ENCODE measurements around the gene CEND1.

The CEND1 gene

DNA sequence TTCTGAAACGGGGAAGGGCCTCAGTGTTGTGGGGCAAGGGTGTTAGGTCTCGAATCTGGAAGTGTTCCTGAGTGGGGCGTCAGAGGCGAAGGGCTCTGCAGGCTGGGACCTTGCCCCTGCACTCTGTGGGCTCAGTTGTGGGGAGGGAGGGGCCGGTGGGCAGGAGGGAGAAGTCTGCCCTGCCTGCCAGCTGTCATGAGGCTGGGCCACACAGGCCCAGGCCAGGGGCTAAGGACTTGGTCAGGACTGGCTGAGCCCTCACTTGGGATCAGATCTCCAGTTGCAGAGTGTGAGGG is 38.0 kb upstream of the CEND1 start, which contains the start of gene CRACR2B:
TSS of gene CRACR2B (plus strand) at position 23 of the 296 bp plus-strand sequence. CDS start 689 bp downstream, outside the sequence.
- no peak for DNase-seq (ENCODE audit: low read depth in 3 of 3, low spot score in 1 of 3)

DNA sequence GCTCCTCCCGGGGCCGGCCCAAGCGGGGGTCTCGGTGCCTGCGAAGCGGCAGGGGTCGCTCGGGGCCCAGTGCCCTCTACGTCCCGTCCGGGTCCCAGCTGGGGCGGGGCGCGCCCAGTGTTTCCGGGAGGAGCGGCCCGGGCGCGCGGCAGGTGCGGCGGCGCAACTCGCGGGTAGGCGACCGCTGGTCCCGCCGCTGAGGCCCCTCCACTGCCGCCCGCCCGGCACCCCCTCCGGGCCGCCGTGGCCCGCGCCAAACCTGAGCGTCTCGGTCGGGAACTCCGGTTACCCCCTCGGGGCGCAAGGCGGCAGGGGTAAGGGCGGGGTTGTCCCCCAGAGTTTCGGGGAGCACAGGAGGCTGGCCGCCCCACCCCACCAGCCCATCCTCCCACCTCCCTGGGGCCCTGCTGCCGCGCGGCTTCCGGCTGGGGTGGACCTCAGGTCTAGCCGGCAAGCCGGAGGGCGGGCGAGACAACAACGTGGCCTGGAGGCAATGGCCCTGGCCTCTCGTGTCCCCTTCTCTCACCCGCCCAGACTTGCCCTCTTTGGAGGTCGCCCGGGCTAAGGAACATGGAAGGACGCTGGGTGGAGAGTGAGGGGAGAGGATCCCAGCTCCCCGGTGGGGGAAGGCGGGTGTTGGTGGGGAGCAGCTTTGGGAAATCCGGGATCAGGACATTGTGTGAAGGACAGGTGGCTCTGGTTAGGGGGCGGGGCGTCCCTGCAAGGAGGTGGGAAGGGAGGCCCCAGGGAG is 37.4 kb upstream of the CEND1 start:
- DNase-seq (ENCODE audit: low read depth in 3 of 3, low spot score in 1 of 3) = no peak

DNA sequence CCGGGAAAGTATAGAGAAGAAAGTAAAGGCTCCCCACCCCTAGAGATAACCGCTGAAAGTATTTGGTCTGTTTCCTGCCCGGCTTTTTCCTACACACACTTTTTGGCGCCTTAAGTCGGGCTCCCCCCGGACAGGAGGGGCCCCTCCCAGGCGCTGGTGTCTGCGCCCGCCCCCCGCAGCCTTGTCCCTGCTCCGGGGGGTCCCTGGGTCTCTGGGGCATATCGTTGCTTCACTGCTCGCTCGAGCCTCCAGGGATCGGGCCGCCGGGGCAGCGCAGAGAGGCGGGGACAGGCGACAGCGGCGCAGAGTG is 36.9 kb upstream of the CEND1 start:
- no peak for DNase-seq (ENCODE audit: low read depth in 3 of 3, low spot score in 1 of 3)

DNA sequence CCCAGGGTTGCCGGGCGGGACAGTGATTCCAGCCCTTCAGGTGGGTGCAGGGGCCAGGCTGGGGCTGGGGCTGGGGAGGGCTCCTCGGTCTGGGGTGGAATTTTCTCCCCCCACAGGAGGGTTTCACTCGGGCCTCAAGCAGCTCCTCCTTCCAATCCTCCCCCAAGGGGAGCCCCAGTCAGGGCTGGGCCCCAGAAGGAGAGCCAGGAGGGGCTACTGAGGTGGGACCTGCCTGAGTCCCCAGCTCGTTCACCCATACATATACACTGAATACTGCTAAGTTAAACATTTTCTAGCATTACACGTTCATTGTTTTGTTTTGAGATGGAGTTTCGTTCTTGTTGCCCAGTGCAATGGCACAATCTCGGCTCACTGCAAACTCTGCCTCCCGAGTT is 36.3 kb upstream of the CEND1 start:
- no peak for DNase-seq (ENCODE audit: low read depth in 3 of 3, low spot score in 1 of 3)

DNA sequence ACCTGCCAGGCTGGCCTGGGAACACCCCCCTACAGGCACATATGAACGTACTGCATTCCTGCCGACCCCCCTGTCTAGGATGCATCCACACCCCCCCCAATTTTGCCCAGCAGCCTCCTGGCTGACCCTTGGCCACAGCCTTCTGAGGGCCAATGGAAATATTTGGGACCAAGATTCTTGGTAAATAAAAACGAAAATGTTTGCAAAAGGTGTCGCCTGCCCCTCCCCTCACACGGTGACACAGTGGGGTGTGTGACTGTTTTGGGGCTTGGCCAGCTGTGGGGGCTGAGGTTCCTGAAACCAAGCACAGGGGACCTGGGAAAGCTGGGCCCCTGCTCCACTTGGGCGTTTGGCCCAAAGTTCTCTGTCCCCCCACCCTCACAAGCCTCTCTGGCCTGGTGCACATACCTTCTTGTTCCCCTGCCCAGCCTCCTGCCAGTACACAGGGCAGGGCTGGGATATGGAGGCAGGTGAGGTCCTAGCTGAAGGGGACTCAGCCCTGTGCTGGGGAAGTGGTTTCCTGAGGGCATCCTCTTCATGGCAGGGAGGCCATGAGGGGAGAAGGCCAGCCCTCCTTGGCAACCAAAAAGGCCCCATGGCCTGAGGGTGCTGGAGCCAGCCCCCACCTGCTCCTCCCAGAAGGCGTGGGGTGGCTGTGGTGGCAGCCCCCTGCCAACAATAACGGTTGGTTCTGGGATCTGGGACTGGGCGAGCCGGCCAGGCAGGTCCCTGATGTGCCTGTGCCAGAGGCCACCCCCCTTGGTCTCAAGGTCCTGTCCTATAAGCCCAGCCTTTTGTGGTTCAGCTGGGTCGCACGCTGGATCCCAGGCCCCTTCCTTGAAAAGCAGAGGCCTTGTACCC is 35.7 kb upstream of the CEND1 start:
- DNase-seq (ENCODE audit: low read depth in 3 of 3, low spot score in 1 of 3) = no peak

DNA sequence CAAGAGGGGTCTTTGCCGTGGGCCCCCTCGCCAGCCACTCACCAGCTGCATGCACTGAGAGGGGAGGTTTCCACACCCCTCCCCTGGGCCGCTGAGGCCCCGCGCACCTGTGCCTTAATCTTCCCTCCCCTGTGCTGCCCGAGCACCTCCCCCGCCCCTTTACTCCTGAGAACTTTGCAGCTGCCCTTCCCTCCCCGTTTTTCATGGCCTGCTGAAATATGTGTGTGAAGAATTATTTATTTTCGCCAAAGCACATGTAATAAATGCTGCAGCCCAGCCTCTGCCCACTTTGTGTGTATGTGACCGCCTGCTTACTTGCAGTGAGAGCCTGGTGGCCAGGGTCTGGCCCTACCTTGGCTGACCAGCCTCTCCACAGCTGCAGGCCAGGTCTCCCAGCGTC is 35.1 kb upstream of the CEND1 start:
- DNase-seq (ENCODE audit: low read depth in 3 of 3, low spot score in 1 of 3) = no peak

DNA sequence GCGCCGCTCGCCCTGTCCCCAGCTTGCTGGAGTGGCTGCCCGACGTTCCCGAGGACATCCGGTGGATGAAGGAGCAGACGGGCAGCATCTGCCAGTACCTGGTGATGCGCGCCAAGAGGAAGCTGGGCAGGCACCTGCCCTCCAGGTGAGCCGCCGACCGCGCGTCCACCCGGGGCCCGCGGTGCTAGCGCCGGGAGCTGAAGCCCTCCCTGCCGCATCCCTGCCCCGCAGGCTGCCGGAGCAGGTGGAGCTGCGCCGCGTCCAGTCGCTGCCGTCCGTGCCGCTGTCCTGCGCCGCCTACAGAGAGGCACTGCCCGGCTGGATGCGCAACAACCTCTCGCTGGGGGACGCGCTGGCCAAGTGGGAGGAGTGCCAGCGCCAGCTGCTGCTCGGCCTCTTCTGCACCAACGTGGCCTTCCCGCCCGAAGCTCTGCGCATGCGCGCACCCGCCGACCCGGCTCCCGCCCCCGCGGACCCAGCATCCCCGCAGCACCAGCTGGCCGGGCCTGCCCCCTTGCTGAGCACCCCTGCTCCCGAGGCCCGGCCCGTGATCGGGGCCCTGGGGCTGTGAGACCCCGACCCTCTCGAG is 34.5 kb upstream of the CEND1 start:
- no peak for DNase-seq (ENCODE audit: low read depth in 3 of 3, low spot score in 1 of 3)

DNA sequence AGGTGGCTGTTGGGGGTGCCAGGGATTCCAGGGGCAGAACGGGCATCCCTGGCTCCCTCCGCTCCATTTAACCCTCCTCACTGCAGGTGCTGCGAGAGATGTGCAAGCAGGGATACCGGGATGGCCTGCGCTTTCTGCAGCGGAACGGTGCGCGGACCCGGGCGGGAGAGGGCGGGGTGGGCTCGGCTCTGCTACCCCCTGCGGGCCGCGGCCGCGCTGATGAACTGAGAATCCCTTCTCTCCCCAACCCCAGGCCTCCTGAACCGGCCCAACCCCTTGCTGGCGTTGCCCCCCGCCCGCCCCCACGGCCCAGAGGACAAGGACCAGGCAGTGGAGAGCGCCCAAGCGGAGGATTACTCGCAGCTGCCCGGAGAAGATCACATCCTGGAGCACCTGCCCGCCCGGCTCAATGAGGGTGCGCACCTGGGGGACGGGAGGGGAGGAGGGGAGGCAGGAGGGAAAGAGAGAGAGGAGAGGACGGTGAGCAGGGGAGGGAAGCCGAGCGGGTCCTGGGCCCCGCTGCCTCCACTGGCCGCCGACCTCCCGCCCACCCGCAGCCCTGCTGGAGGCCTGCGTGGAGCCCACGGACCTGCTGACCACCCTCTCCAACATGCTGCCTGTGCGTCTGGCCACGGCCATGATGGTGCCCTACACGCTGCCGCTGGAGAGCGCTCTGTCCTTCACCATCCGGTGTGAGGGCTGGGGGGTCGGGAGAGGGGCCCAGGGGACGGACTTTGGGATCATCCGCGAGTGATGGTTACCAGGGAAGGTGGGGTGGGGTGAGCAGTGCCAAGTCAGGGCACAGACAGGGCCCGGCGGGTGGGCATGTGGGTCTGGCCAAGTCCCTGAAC is 33.8 kb upstream of the CEND1 start:
- DNase-seq (ENCODE audit: low read depth in 3 of 3, low spot score in 1 of 3) = no peak

DNA sequence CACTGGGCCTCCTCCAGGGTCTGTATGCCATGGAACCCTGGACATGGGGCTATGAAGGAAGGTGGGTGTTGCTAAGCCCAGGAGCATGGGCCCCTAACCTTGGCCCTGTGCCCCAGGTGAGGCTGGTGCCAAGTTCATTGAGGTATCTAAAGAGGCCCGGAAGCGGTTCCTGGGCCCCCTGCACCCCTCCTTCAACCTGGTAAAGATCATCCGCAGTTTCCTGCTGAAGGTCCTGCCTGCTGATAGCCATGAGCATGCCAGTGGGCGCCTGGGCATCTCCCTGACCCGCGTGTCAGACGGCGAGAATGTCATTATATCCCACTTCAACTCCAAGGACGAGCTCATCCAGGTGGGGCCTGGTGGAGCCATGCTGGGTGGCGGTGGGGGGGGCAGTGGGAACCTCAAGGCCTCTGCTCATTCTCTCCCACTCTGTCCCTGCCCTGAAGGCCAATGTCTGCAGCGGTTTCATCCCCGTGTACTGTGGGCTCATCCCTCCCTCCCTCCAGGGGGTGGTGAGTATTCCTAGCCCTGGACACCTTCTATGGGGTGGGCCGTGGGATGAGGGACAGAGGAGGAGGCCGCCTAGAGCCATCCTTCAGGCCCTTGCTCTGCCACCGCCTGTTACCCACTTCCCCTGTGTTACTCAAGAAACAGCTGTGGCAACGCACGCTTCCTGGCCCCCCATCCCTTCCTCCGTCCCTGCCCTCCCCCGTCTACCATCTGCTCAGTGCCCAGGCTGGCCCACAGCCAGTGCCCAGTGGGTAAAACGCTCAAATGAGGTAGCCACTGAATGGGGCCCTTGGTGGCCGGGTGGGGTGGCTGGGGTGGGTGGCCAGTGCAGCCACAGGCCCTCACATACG is 31.9 kb upstream of the CEND1 start:
- no peak for DNase-seq (ENCODE audit: low read depth in 3 of 3, low spot score in 1 of 3)

DNA sequence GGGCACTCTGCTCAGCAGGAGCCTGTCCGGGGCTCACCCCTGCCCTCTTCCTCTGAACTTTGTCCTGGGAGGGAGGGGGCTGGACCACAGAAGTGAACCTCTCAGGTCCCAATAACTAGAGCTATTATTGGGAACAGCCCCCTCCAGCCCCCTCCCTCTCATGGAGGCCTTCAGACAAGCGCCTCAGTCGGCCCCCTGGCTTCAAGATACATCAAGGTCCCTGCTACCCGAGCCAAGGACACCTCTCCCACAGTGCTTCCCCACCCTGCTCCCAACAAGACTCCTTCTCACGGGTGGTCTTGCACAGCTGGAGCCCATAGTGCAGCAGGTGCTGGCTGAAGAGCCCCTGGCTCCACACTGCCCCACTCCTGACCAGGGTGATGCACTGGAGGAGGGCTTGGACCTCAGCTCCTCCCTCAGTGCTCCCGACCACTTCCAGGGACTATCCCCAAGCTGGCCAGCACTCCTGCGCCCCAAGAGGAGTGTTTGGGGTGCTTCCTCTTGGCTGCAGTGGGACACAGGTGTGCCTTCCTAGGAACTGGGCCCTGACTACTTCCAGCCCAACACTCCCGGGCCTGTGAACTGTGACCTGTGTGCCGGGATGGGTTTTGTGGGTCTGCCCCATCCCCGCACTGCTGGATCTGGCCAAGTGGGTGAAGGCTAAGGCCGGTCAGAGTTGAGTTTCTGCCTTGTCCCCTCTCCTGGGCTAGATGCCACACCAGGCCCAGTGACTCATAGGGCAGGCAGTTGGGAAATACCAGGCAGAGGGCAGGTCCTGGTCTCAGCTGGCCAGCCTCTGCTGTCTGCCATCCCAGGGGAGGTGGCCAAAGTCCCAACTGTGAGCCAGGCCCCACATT is 31.0 kb upstream of the CEND1 start:
- DNase-seq (ENCODE audit: low read depth in 3 of 3, low spot score in 1 of 3) = no peak

DNA sequence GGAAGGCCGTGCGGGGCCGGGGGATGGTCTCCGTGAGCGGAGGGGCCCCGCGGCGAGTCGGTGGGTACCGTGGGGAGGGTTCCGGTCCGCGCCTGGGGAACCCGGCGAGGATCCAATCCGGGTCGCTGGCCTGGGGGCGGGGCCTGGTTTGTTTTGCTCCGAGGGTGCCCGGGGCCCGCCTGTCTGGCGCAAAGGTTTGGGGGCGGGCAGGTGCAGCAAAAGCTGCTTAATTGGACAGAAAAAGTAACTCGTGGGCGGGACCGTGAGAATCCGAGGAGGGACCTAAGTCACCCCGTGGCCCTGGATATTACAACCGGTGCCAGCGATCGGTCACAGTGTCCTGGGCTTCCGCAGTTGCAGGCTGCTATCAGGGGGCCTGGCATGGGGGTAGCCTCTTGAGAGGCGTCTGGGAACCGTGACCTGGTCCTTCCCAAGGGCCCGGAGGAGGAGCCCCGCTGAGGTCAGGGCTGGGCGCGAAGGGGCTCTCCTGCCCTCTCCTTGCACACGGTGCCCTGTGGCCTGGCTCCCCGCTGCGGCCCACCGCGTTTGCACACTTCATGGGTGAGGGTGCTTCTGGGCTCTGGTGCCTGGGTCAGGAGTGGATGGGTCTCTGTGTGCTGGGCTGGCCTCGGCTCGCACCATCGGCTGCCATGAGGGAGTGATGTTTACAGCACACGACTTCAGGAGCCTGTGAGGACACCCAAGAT is 30.2 kb upstream of the CEND1 start:
- DNase-seq (ENCODE audit: low read depth in 3 of 3, low spot score in 1 of 3) = peak; percentile 84 to 91 (median 85)

DNA sequence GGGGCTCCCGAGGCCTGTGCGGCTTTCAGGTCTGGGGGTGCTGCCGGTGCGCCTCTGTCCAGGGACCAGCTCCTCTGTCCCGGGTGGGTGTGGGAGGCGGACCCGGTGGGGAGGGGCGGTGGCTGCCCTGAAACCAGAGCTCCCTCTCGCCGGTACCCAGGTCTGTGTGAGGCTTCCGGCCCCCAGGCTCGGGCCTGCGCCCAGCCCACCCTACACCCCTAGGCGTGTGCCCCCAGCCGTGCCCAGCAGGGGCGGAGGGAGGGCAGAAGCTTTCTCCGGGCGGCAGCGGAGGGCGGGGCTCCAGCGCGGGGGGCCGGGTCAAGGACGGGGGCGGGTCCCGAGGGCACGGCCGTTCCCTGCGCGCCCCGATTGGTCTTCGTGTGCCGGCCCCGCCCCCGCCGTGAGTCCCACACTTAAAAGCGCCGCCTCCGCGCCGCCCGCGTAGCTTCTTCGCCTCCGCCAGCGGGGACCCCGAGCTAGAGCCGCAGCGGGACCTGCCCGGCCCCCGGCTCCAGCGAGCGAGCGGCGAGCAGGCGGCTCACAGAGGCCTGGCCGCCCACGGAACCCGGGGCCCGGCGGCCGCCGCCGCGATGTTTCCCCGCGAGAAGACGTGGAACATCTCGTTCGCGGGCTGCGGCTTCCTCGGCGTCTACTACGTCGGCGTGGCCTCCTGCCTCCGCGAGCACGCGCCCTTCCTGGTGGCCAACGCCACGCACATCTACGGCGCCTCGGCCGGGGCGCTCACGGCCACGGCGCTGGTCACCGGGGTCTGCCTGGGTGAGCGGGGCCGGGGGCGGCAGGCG is 29.4 kb upstream of the CEND1 start:
- peak; percentile 81 to 90 (median 86) for DNase-seq (ENCODE audit: low read depth in 3 of 3, low spot score in 1 of 3)

DNA sequence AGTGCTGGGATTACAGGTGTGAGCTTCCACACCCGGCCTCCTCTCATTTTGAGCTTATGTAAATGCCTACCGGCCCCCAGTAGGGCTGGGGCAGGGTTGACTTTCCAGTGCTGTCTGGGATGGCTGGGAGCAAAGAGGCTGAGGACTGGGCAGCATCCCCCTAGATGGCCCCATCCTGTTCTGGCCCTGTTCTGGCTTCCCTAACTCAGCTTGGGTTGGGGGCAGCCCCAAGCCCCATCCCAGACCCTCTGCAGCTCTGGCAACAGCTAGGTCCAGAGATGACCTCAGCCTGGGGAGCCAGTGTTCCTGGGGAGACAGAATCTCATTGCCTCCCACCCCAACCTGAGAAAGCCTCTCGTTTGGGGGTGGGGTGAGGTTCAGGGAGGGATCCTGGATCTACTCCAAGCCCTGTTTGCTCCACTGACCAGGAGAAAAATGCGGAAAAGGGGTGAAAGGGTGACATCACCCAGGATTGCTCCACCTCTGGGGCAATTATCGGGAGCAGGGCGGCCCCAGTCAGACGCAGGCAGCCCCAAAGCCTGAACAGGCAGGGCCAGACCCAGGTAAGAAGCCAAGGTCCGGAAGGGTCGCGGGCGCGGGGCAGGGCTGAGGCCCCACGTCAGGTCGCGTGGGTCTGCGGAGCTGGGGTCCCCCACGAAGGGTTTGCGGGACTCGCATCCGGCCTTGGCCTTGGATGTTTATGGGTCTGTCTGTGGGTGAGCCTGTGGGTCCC is 28.7 kb upstream of the CEND1 start, which contains the start of gene PNPLA2:
TSS of gene PNPLA2 (plus strand) at position 519 of the 733 bp plus-strand sequence. CDS start 805 bp downstream, outside the sequence.
- no peak for DNase-seq (ENCODE audit: low read depth in 3 of 3, low spot score in 1 of 3)

DNA sequence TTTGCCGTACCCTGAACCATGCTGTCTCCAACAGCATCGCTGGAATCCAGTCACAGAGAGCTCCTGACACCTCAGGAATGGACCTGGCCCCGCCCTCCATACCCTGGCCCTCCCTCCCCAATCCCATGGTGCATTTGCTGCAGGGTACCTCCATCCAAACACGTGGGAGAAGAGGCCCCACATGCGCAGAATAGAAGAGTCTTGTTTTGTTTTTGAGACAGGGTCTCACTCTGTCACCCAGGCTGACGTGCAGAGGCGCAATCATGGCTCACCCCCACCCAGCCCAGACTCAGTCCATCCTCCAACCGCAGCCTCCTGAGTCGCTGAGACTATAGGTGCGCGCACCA is 26.5 kb upstream of the CEND1 start:
- DNase-seq (ENCODE audit: low read depth in 3 of 3, low spot score in 1 of 3) = no peak

DNA sequence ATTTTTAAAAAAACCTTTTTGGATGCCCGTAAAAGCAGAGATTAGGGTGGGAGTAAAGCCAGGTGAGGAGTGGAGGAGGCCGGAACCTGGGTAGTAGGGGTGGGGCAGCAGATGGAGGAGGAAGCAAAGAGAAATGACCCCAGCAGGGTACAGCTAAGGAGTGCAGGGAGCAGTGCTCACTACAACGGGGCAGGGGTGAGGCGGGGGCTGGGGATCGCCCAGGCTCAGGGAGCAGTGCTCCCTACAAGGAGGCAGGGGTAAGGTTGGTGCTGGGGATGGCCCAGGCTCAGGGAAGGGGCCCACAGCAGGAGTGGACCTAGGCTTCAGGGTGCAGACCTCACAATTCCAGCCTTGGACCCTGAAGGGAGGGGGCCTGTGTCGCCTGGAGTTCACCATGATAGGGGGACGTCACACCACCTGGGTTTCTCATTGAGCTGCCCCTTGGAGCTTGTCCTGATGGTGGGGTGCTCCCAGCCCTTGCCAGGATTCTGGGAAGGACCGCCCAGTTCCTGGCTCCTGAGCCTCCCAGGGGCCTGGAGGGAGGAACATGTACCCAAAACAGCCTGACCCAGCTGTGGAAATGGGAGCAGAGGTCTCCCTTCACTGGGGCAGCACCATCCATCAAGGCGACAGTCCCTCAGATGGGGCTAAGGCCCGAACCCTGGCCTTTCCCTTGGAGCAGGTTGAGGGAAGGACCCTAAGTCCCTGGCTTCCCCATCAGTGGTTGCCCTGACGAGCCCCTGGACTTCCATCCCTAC is 26.0 kb upstream of the CEND1 start:
- no peak for DNase-seq (ENCODE audit: low read depth in 3 of 3, low spot score in 1 of 3)

DNA sequence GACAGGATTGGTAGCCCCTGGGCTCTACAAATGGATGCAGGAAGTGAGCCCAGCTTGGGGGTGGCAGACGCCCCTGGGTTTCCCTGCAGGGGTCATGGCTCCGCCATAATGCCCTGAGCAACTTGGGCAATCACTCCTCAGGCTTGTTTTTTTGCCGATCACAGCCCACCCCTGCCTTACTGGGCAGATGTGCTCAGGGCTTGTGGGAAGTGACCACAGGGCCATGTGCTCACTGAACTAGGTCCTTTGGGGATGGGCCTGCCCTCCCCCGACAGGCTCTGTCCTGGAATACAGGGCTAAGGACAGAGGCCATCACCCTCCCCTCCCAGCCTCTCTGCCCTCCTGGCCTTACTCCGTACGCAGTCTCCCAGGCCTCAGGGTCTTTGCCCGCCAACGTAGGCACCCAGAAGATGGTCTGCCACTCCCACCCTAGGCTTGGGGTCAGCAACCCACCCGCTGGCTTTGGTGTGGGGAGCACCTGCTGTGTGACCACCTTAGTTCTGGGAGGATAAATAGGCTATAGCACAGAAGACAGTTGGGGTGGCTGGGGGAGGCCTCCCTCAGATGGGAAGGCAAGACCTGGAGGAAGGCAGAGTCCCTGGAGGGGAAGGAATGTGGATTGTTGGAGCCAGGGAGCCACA is 23.7 kb upstream of the CEND1 start:
- no peak for DNase-seq (ENCODE audit: low read depth in 3 of 3, low spot score in 1 of 3)

Data from stimulated activated CD4-positive, alpha-beta T cell treated with anti-CD3 and anti-CD28 coated beads, TNF-alpha, amount 100 ng/mL, for 1 hour (primary cell).